Adipose tissue (tissue), 3 donors: ENCODE measurements around the gene SYNCRIP. TPM values are rescaled to one million over a fixed set of nuclear protein-coding genes. Genes with fewer than 3 reads are reported as not detected.
"Not testable (repeated sequence)": the region's sequence is repeated elsewhere in the genome, so short reads cannot be mapped to it uniquely, and the experiment has no call there.

ENCODE experiments used
- H3K27ac ChIP-seq: one replicate; pipeline ENCODE4 v1.5.1; 2013; ENCODE audit warnings: low read depth, low read length
- WGBS, 3 donors: extraction: QIAGEN DNeasy Blood & Tissue Kit; methylation state at CpG; one replicate each; pipeline ENCODE4 v1.1.7; 2013; 5-methylcytosine and 5-hydroxymethylcytosine counted together
- polyA plus RNA-seq, 3 donors: library from polyadenylated mRNA; stranded (reverse); fragments of 200-250 nt; gene quantifications; one replicate each; pipeline ENCODE4 v1.2.3, GENCODE V29; 2013
- donor health status: healthy with polysubstance abuse.
- donor health status: Bipolar disorder and iron deficiency.
- donor health status: healthy.

SYNCRIP gene
- polyA plus RNA-seq, 3 donors, result 18.9 to 48.5 (median 42.6) TPM

GRCh38 chr6:85672623-85673022, 29.9 kb upstream of the SYNCRIP start:
- H3K27ac ChIP-seq, result no peak overlapping the region
- WGBS, 3 donors, result 92 to 98% (median 96%) methylated on average over 4 of the region's 4 CpGs

GRCh38 chr6:85672050-85672449, 29.4 kb upstream of the SYNCRIP start:
- H3K27ac ChIP-seq, result no peak overlapping the region

- no peak overlapping the region for H3K27ac ChIP-seq
- WGBS, 3 donors, result 63 to 72% (median 64%) methylated on average over 3 of the region's 3 CpGs
Measured at GRCh38 chr6:85670573-85670972, 27.9 kb upstream of the SYNCRIP start.

GRCh38 chr6:85669735-85670194, 27.1 kb upstream of the SYNCRIP start:
- 37 to 70% (median 39%) methylated on average over 4 of the region's 4 CpGs for WGBS, 3 donors
- no peak overlapping the region for H3K27ac ChIP-seq

- no peak overlapping the region for H3K27ac ChIP-seq
Measured at GRCh38 chr6:85662251-85662650, 19.6 kb upstream of the SYNCRIP start.

GRCh38 chr6:85660181-85660611, 17.5 kb upstream of the SYNCRIP start:
- 83 to 85% (median 83%) methylated on average over 6 of the region's 6 CpGs for WGBS, 3 donors

GRCh38 chr6:85650606-85651005, 7.9 kb upstream of the SYNCRIP start:
- WGBS, 3 donors, result 83 to 97% (median 86%) methylated on average over 1 of the region's 1 CpG
- no peak overlapping the region for H3K27ac ChIP-seq

More at GRCh38 chr6:85660181-85660611, 17.5 kb upstream of the SYNCRIP start:
- H3K27ac ChIP-seq, result no peak overlapping the region

GRCh38 chr6:85644279-85644762, 1.6 kb upstream of the SYNCRIP start:
- 0 to 1% (median 0%) methylated on average over 5 of the region's 5 CpGs for WGBS, 3 donors
- H3K27ac ChIP-seq, result peak overlapping the region; percentile 95

GRCh38 chr6:85643537-85644278, 1.0 kb upstream of the SYNCRIP start:
- WGBS, 3 donors, result 0 to 1% (median 1%) methylated on average over 48 to 75 of the region's 75 CpGs
- H3K27ac ChIP-seq, result peak overlapping the region; percentile 95

- peak overlapping the region; percentile 99 for H3K27ac ChIP-seq
- WGBS, 3 donors, result 0 to 1% (median 1%) methylated on average over 66 to 85 of the region's 85 CpGs
Measured at GRCh38 chr6:85641897-85642773, 551 bp downstream of the SYNCRIP start.

GRCh38 chr6:85641522-85641896, 1.2 kb downstream of the SYNCRIP start:
- WGBS, 3 donors, result 1% methylated on average over 14 of the region's 14 CpGs
- peak overlapping the region; percentile 99 for H3K27ac ChIP-seq

- 11 to 50% (median 44%) methylated on average over 3 of the region's 3 CpGs for WGBS, 3 donors
- H3K27ac ChIP-seq, result no peak overlapping the region
Measured at GRCh38 chr6:85640821-85641220, 1.9 kb downstream of the SYNCRIP start.

- H3K27ac ChIP-seq, result no peak overlapping the region
- WGBS, 3 donors, result 43 to 75% (median 50%) methylated on average over 3 of the region's 3 CpGs
Measured at GRCh38 chr6:85637579-85637978, 5.1 kb downstream of the SYNCRIP start.

GRCh38 chr6:85632164-85632942, 10.3 kb downstream of the SYNCRIP start:
- 88 to 97% (median 97%) methylated on average over 6 of the region's 6 CpGs for WGBS, 3 donors

GRCh38 chr6:85631117-85631516, 11.6 kb downstream of the SYNCRIP start:
- WGBS, 3 donors, result 95 to 98% (median 96%) methylated on average over 5 of the region's 5 CpGs
- H3K27ac ChIP-seq, result not testable (repeated sequence)

More at GRCh38 chr6:85632164-85632942, 10.3 kb downstream of the SYNCRIP start:
- H3K27ac ChIP-seq, result no peak overlapping the region

GRCh38 chr6:85628353-85628752, 14.3 kb downstream of the SYNCRIP start:
- H3K27ac ChIP-seq, result no peak overlapping the region
- WGBS, 3 donors, result 64 to 98% (median 93%) methylated on average over 1 of the region's 1 CpG

GRCh38 chr6:85620308-85620707, 22.4 kb downstream of the SYNCRIP start:
- no peak overlapping the region for H3K27ac ChIP-seq
- WGBS, 3 donors, result 92 to 97% (median 94%) methylated on average over 2 of the region's 2 CpGs

GRCh38 chr6:85614780-85615179, 27.9 kb downstream of the SYNCRIP start:
- WGBS, 3 donors, result 96 to 98% (median 97%) methylated on average over 17 of the region's 17 CpGs
- H3K27ac ChIP-seq, result no peak overlapping the region
